ENCODE measurements around the gene CBLB.

CBLB gene

GRCh38 chr3:105613120-105613519 is 255.7 kb downstream of the CBLB start:
- no peak overlapping the region for H3K4me3 ChIP-seq (ENCODE audit: low read length)
- DNase-seq (ENCODE audit: low read depth, low spot score), result no peak

GRCh38 chr3:105611304-105612192 is 257.3 kb downstream of the CBLB start:
- H3K4me3 ChIP-seq (ENCODE audit: low read length), result no peak overlapping the region
- no peak for DNase-seq (ENCODE audit: low read depth, low spot score)

- no peak for DNase-seq (ENCODE audit: low read depth, low spot score)
- H3K4me3 ChIP-seq (ENCODE audit: low read length), result no peak overlapping the region
These were observed 258.3 kb downstream of the CBLB start for GRCh38 chr3:105610473-105610872.

GRCh38 chr3:105608623-105609022 is 260.2 kb downstream of the CBLB start:
- DNase-seq (ENCODE audit: low read depth, low spot score), result no peak
- no peak overlapping the region for H3K4me3 ChIP-seq (ENCODE audit: low read length)

GRCh38 chr3:105606016-105606415 is 262.8 kb downstream of the CBLB start:
- H3K4me3 ChIP-seq (ENCODE audit: low read length), result no peak overlapping the region
- no peak for DNase-seq (ENCODE audit: low read depth, low spot score)
